ENCODE measurements around the gene INTS11. TPM values are rescaled to one million over a fixed set of nuclear protein-coding genes. Genes with fewer than 3 reads are reported as not detected.
A peak's percentile ranks its signal among the peaks of the same experiment; 100 is the strongest.

INTS11 gene
- total and polyA plus RNA-seq, 9 of the 15 experiments (the other 6 are each of a cell fraction or from before 2014, with no cell fraction given) = 3.6 to 183 (median 110) TPM

DNA sequence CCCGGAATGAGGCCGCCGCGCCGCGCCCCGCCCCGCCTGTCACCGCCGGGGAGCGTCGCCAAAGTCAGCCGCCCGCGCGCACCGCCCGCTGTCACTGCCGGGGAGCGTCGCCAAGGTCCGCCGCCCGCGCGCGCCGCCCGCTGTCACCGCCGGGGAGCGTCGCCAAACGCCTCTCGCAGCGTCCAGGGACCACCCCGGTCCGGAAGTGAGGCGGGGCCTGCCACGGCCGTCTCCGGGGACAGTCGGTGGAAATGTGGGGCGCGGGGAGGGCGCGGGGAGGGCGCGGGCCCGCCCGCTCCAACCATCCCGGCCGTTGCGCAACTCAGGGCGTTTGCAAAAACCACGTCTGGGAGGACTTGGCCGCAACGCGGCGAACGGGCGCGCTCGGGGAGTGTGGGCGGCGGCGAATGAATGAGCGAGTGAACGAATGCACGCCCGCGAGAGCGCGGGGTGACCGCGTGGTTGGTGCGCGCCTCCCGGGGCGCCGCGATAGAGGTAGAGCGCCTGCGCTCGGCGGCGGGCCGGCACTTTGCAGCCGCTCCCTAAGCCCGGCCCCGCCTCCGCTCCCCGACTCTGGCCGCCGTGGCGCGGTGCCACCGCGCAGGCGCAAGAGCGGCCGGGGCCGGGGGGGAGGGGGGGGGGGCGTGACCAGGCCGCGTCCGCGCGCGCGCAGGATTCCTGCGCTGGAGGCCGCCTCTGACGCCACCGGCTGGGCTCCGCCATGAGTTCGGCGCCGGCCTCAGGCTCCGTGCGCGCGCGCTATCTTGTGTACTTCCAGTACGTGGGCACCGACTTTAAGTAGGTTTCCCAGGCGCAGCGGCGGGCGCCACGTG lies 16.3 kb downstream of the INTS11 start, which contains the start of the genes ACAP3 and PUSL1 (continued):
- TF ChIP-seq, protein P1, sequence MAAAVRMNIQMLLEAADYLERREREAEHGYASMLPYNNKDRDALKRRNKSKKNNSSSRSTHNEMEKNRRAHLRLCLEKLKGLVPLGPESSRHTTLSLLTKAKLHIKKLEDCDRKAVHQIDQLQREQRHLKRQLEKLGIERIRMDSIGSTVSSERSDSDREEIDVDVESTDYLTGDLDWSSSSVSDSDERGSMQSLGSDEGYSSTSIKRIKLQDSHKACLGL (CRISPR knock-in tag; IDR thresholded peaks at IDR 0.05; ENCODE audit: borderline replicate concordance, poor library complexity, severe bottlenecking) = peak; percentile 66
- TF ChIP-seq NR2C1 (IDR thresholded peaks at IDR 0.05) (no peak), NR2C1 (tag; IDR thresholded peaks at IDR 0.05) (no peak), EP300 (IDR thresholded peaks at IDR 0.05; ENCODE audit: low read length) (no peak), RBM25 (IDR thresholded peaks at IDR 0.05; ENCODE audit: low read depth, low read length, severe bottlenecking) (no peak), L3MBTL2 (IDR thresholded peaks at IDR 0.05) (peak; percentile 59; the same call in 1 of the 2 replicates), MTF1 (CRISPR knock-in tag; IDR thresholded peaks at IDR 0.05; ENCODE audit: borderline replicate concordance) (no peak), ZBTB43 (CRISPR knock-in tag; IDR thresholded peaks at IDR 0.05) (peak; percentile 28; the same call in 1 of the 2 replicates), SMARCC2 (IDR thresholded peaks at IDR 0.05; ENCODE audit: low read depth) (no peak), ZNF717 (CRISPR knock-in tag; IDR thresholded peaks at IDR 0.05) (no peak), ZC3H8 (IDR thresholded peaks at IDR 0.05) (no peak), ZFP1 (CRISPR knock-in tag; IDR thresholded peaks at IDR 0.05) (no peak), EZH2 (IDR thresholded peaks at IDR 0.05; ENCODE audit: borderline replicate concordance, low read depth, low read length) (no peak), ZNF655 (CRISPR knock-in tag; IDR thresholded peaks at IDR 0.05) (no peak), ETS1 (conservative IDR thresholded peaks at IDR 0.05; ENCODE audit: control insufficient read depth, low read depth, low read length) (peak; percentile 82; the same call in 1 of the 2 replicates), NRF1 (conservative IDR thresholded peaks at IDR 0.05 in 1 of 2, IDR thresholded peaks at IDR 0.05 in 1 of 2) (peak; percentile 92 to 93), ZFX (CRISPR knock-in tag; IDR thresholded peaks at IDR 0.05) (peak; percentile 66), ETV5 (CRISPR knock-in tag; IDR thresholded peaks at IDR 0.05; ENCODE audit: low read depth) (peak; percentile 99), ZNF699 (CRISPR knock-in tag; IDR thresholded peaks at IDR 0.05; ENCODE audit: insufficient replicate concordance) (no peak)
- TF ChIP-seq, protein P2, sequence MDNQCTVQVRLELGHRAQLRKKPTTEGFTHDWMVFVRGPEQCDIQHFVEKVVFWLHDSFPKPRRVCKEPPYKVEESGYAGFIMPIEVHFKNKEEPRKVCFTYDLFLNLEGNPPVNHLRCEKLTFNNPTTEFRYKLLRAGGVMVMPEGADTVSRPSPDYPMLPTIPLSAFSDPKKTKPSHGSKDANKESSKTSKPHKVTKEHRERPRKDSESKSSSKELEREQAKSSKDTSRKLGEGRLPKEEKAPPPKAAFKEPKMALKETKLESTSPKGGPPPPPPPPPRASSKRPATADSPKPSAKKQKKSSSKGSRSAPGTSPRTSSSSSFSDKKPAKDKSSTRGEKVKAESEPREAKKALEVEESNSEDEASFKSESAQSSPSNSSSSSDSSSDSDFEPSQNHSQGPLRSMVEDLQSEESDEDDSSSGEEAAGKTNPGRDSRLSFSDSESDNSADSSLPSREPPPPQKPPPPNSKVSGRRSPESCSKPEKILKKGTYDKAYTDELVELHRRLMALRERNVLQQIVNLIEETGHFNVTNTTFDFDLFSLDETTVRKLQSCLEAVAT (IDR thresholded peaks at IDR 0.05) = no peak
- TF ChIP-seq, protein P3, sequence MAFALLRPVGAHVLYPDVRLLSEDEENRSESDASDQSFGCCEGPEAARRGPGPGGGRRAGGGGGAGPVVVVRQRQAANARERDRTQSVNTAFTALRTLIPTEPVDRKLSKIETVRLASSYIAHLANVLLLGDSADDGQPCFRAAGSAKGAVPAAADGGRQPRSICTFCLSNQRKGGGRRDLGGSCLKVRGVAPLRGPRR (CRISPR knock-in tag; IDR thresholded peaks at IDR 0.05) = no peak

Data from K562 (cell line).